ENCODE measurements around the gene ADARB1.

The ADARB1 gene

GRCh38 chr21:45056917-45057560, 17.3 kb upstream of the ADARB1 start:
- TF ChIP-seq, protein P1, sequence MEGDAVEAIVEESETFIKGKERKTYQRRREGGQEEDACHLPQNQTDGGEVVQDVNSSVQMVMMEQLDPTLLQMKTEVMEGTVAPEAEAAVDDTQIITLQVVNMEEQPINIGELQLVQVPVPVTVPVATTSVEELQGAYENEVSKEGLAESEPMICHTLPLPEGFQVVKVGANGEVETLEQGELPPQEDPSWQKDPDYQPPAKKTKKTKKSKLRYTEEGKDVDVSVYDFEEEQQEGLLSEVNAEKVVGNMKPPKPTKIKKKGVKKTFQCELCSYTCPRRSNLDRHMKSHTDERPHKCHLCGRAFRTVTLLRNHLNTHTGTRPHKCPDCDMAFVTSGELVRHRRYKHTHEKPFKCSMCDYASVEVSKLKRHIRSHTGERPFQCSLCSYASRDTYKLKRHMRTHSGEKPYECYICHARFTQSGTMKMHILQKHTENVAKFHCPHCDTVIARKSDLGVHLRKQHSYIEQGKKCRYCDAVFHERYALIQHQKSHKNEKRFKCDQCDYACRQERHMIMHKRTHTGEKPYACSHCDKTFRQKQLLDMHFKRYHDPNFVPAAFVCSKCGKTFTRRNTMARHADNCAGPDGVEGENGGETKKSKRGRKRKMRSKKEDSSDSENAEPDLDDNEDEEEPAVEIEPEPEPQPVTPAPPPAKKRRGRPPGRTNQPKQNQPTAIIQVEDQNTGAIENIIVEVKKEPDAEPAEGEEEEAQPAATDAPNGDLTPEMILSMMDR (IDR thresholded peaks at IDR 0.05; ENCODE audit: insufficient read depth, low read length, missing control alignments), result no peak
- CTCF ChIA-PET, result no interaction called here
- no peak overlapping the region for H3K4me3 ChIP-seq (ENCODE audit: low read depth, low read length)
- DNase-seq (ENCODE audit: low read depth, low spot score), result no peak
- POLR2A ChIA-PET, result no interaction called here

- no peak overlapping the region for H3K4me3 ChIP-seq (ENCODE audit: low read depth, low read length)
- DNase-seq (ENCODE audit: low read depth, low spot score), result no peak
- TF ChIP-seq, protein P1 (IDR thresholded peaks at IDR 0.05; ENCODE audit: insufficient read depth, low read length, missing control alignments), result no peak
- ChIA-PET POLR2A (no interaction called here), CTCF (no interaction called here)
These were observed 16.5 kb upstream of the ADARB1 start for GRCh38 chr21:45057886-45058285.

DNA sequence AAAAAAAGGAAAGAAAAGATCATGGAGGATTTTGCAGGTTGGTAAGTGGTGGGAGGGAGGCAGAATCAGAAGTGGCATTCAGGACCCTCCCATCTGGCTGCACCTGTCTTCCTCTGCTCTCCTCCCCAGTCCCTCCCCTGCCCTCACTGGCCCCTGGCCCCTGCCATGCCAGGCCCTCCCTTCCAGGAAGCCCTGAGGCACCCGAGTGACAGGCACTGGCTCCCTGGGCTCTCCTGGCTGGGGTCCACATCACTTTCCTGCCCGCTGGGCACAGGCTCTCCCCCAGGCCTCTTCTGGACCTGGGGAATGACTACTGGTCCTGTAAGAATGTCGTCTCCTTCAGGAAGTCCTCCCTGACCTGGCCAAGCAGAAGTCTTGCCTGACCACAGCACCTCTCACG, 15.3 kb upstream of the ADARB1 start:
- ChIA-PET CTCF (no interaction called here), POLR2A (no interaction called here)
- no peak for DNase-seq (ENCODE audit: low read depth, low spot score)

DNA sequence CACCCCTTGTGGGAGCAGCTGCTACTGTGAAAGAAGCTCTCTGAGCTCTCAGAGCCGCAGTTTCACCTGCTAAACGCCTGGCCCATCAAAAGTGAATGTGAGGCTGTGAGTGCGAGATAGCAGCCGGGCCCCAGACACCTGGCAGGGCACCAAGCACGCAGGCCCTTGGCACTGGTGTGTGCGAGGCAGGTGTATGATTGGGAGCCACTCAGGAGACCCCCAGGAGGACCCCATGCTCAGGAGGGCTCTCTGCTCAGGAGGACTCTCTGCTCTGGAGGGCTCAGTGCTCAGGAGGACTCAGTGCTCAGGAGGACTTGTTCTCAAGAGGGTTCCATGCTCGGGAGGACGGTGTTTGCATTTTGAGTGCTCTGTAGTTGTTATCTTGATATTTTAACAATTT, 14.3 kb upstream of the ADARB1 start:
- POLR2A ChIA-PET, result no interaction called here
- CTCF ChIA-PET, result no interaction called here
- TF ChIP-seq, protein P1 (IDR thresholded peaks at IDR 0.05; ENCODE audit: insufficient read depth, low read length, missing control alignments), result no peak
- DNase-seq (ENCODE audit: low read depth, low spot score), result no peak
- H3K4me3 ChIP-seq (ENCODE audit: low read depth, low read length), result no peak overlapping the region

More for the DNA sequence above, 15.3 kb upstream of the ADARB1 start:
- TF ChIP-seq, protein P1 (IDR thresholded peaks at IDR 0.05; ENCODE audit: insufficient read depth, low read length, missing control alignments), result no peak
- H3K4me3 ChIP-seq (ENCODE audit: low read depth, low read length), result no peak overlapping the region

DNA sequence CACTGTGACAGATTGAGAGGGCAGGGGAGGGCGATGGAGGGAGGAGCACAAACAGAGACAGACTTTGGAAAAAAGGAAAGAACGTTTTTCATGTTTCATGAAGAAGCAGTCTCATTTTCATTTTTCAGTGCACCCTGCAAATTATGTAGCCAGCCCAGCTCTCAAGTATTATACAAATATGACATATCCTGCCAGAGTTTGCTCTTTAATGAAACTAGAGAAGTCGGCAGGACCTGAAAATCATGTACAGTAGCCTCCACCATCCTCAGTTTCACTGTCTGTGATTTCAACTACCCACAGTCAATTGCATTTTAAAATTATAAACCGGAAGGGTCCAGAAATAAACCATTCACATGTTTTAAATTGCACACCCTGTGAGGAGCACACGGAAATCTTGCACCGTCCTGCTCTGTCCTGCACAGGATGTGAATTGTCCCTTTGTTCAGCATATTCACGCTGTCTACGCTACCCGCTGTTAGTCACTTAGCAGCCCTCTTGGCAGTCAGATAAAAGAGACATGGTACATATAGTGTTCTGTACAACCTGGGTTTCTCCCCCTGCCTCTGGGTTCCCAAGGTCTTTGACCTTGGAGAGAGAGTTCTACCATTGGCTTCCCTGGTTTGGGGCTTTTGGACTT, 13.6 kb upstream of the ADARB1 start:
- POLR2A ChIA-PET, result no interaction called here
- CTCF ChIA-PET, result no interaction called here
- DNase-seq (ENCODE audit: low read depth, low spot score), result no peak
- TF ChIP-seq, protein P1 (IDR thresholded peaks at IDR 0.05; ENCODE audit: insufficient read depth, low read length, missing control alignments), result no peak
- H3K4me3 ChIP-seq (ENCODE audit: low read depth, low read length), result no peak overlapping the region

DNA sequence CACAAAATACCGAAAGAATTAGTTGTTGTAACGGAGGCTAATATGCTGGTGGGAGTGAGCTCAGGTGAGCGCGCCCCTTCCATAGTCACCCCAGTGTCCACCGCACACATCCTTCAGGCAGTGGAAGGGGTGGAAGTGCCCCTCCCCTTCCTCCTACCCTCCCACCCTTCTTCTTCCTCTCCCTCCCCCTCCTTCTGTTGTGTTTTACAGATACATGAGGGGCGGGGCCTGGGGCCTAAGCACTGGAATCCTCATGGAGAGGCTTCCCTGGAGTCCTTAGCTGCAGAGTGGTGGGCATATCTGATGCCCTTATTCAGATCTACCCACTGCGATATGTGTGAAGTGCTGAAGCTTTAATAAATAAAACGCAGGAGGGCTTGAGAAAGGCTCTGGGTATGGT, 10.3 kb upstream of the ADARB1 start:
- no peak overlapping the region for H3K4me3 ChIP-seq (ENCODE audit: low read depth, low read length)
- ChIA-PET CTCF (interaction anchor here (0.7 kb wide), 1 partner anchor 73 kb away, joined by 3 read pairs; no protein-coding TSS in a partner anchor), POLR2A (interaction anchor here (1.0 kb wide), 1 partner anchor 9 kb away, joined by 3 read pairs; no protein-coding TSS in a partner anchor)
- TF ChIP-seq, protein P1 (IDR thresholded peaks at IDR 0.05; ENCODE audit: insufficient read depth, low read length, missing control alignments), result no peak
- no peak for DNase-seq (ENCODE audit: low read depth, low spot score)
